ENCODE measurements around the gene PTGER4. TPM values are rescaled to one million over a fixed set of nuclear protein-coding genes. Genes with fewer than 3 reads are reported as not detected.
A peak's percentile ranks its signal among the peaks of the same experiment; 100 is the strongest.

The PTGER4 gene
- total and polyA plus RNA-seq, 2 of the 8 experiments (the other 6 are each of a cell fraction or from before 2014, with no cell fraction given) = 0.76 to 1.2 TPM

DNA sequence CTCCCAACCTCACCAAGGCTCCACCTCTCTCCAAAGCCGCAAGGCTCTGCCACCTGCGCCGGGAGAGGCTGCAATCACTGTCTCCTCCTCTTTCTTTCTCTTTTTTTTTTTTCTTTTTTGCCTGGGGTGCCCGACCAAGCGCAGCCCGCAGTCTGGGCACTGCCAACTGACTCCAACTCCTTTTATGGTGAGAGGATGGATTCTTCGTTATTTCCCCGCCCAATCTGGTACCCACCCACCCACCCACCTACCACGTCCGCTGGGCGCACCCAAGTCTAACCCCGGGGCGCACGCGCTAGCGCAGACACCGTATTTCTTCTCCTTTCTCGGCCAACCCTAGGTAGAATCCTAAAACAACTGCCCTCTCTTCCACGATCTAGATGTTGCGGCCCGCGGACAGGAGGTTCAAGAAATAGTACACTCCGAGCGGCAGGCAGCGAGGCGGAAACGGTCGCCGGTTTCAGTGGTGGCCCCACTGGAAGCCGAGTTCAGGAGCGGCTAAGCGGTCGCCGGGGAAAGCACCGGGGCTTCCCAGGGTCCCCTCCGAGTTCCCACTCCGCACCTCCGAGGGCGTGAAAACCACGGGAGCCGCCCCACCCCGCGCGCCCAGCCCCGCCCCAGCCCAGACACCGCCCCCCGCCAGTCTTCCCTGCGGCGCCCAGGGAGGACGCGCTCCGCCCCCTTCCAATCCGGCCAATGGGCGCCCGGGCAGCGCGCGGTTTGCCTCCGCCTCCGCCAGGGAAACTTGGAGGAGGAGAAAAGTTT, 385 bp upstream of the PTGER4 start:
- peak overlapping the region; percentile 95 to 99 for H3K4me2 ChIP-seq (ENCODE audit: insufficient read depth in 1 of 2, low read depth in 2 of 2, low read length in 2 of 2)
- no peak overlapping the region for H3K18ac ChIP-seq (ENCODE audit: extremely low read depth, low read length)
- H3K23ac ChIP-seq (ENCODE audit: insufficient read length) = no peak overlapping the region
- peak overlapping the region; percentile 63 to 84 (median 78) for H3K4me3 ChIP-seq (ENCODE audit: extremely low read depth in 1 of 4, insufficient read depth in 2 of 4, low read depth in 3 of 4, low read length in 4 of 4)
- no peaks in the 10 kb centered on the region for H3K36me3 ChIP-seq (ENCODE audit: control insufficient read depth in 2 of 4, insufficient read depth in 4 of 4, low read length in 3 of 4)
- DNase-seq (ENCODE audit: low read depth in 1 of 2, low spot score in 2 of 2) = peak in 1 of 2 experiments; percentile 92
- H3K4ac ChIP-seq (replicated peaks; ENCODE audit: insufficient read length, low read depth, low read length) = no peak overlapping the region
- peak overlapping the region; percentile 90 for H2AFZ ChIP-seq (ENCODE audit: low read length)
- H4K91ac ChIP-seq (replicated peaks; ENCODE audit: insufficient read length, low read length) = no peak overlapping the region
- no peak overlapping the region for H2AK5ac ChIP-seq (ENCODE audit: low read depth, low read length)
- POLR2A ChIA-PET (ENCODE audit: partially characterized antibody) = interaction anchor here (1.4 kb wide), 1 partner anchor 151 kb away, joined by 4 read pairs; no protein-coding TSS in a partner anchor
- H3K79me1 ChIP-seq (ENCODE audit: low read depth, low read length) = no peaks in the 10 kb centered on the region
- FAIRE-seq = no peak
- H3K56ac ChIP-seq (replicated peaks; ENCODE audit: insufficient read length, low read depth, low read length) = no peak overlapping the region
- WGBS, 2 experiments (ENCODE audit: extremely low coverage in 1 of 2, insufficient coverage in 1 of 2, insufficient read length in 1 of 2, insufficient replicate concordance in 2 of 2, low coverage in 1 of 2, low lambda C conversion rate in 2 of 2, missing lambda C conversion rate in 1 of 2) = 1% methylated on average over 32 of the region's 60 CpGs; no CpG with 5 or more reads in 1 of the 2 experiments
- no peak overlapping the region for H3K14ac ChIP-seq (ENCODE audit: insufficient read length)
- peaks cover 21% of the 10 kb centered on the region for H3K23me2 ChIP-seq (ENCODE audit: low read depth, low read length)
- no peak overlapping the region for H4K5ac ChIP-seq (ENCODE audit: insufficient read length, low read depth, low read length)
- CTCF ChIA-PET (ENCODE audit: partially characterized antibody) = interaction anchor here (1.2 to 1.3 kb wide), 2 partner anchors 19 to 964 kb away, joined by 3 read pairs; no protein-coding TSS in a partner anchor
- H3K9ac ChIP-seq (replicated peaks in 1 of 4; ENCODE audit: extremely low read depth in 1 of 4, low read depth in 3 of 4, low read length in 3 of 4) = peak overlapping the region in 1 of 4 experiments; percentile 68; a peak in 2 of 7 replicates
- no peak overlapping the region; the same call in 1 of the 2 replicates for H2BK12ac ChIP-seq (ENCODE audit: low read depth, low read length)
- H3K79me2 ChIP-seq (ENCODE audit: control insufficient read depth in 1 of 2, insufficient read depth in 2 of 2, low read length in 2 of 2) = no peaks in the 10 kb centered on the region
- no peak overlapping the region for H2BK120ac ChIP-seq (replicated peaks; ENCODE audit: low read depth, low read length)
- H3K27me3 ChIP-seq (replicated peaks in 1 of 4; ENCODE audit: control insufficient read depth in 3 of 4, extremely low read depth in 1 of 4, insufficient read depth in 3 of 4, low read length in 3 of 4) = peaks cover 23 to 38% (median 29%) of the 10 kb centered on the region in 4 experiments
- no peak overlapping the region; the same call in 1 of the 2 replicates for H3K27ac ChIP-seq (ENCODE audit: low read depth, low read length)
- H3K4me1 ChIP-seq (replicated peaks in 1 of 4; ENCODE audit: control insufficient read depth in 3 of 4, insufficient read depth in 4 of 4, low read length in 3 of 4) = peaks cover 5 to 18% (median 14%) of the 10 kb centered on the region in 4 experiments
- H2BK20ac ChIP-seq (ENCODE audit: low read length) = no peak overlapping the region
- no peak overlapping the region for H2BK5ac ChIP-seq (ENCODE audit: low read depth, low read length)
- no peaks in the 10 kb centered on the region; a peak in 1 of 4 replicates for H3K9me3 ChIP-seq (ENCODE audit: insufficient read depth in 2 of 2, low read depth in 1 of 2, low read length in 1 of 2)
- H4K8ac ChIP-seq (ENCODE audit: extremely low read depth, insufficient read depth, low read length) = no peak overlapping the region; the same call in 1 of the 2 replicates
- no peak overlapping the region for H2BK15ac ChIP-seq (ENCODE audit: low read length)
- peaks cover 3 to 5% of the 10 kb centered on the region in 2 experiments for H4K20me1 ChIP-seq (replicated peaks in 1 of 2; ENCODE audit: control insufficient read depth in 1 of 2, insufficient read depth in 2 of 2, low read length in 2 of 2)
- TF ChIP-seq POLR2A (IDR thresholded peaks at IDR 0.05; ENCODE audit: control extremely low read depth in 1 of 2, low read depth in 2 of 2, low read length in 2 of 2) = peak in 1 of 2 experiments; percentile 42; a peak in 2 of 3 replicates
- TF ChIP-seq SRF (IDR thresholded peaks at IDR 0.05; ENCODE audit: low read depth, low read length) = peak; percentile 42; the same call in 1 of the 2 replicates
- TF ChIP-seq FOSL1 (IDR thresholded peaks at IDR 0.05; ENCODE audit: insufficient read depth, low read depth, low read length) = no peak
- peak; percentile 62 for TF ChIP-seq TBP (IDR thresholded peaks at IDR 0.05; ENCODE audit: low read depth, low read length)
- no peak for TF ChIP-seq EZH2 (IDR thresholded peaks at IDR 0.05; ENCODE audit: low read depth, low read length, severe bottlenecking)
- 0 out of 2 replicates have a peak, but pooled peaks have one; percentile 42 for TF ChIP-seq BACH1 (IDR thresholded peaks at IDR 0.05; ENCODE audit: low read length)
- TF ChIP-seq RFX5 (IDR thresholded peaks at IDR 0.05; ENCODE audit: borderline replicate concordance, low read depth, low read length) = no peak
- 0 out of 2 replicates have a peak, but pooled peaks have one; percentile 27 for TF ChIP-seq E2F6 (IDR thresholded peaks at IDR 0.05)
- no peak for TF ChIP-seq JUND (IDR thresholded peaks at IDR 0.05; ENCODE audit: low read length)
- TF ChIP-seq KDM4A (IDR thresholded peaks at IDR 0.05; ENCODE audit: low read depth, low read length, severe bottlenecking) = peak; percentile 78
- peak; percentile 3 for TF ChIP-seq ASH2L (IDR thresholded peaks at IDR 0.05; ENCODE audit: low read length)
